ENCODE measurements around the gene SLC2A5.
"Not testable (repeated sequence)": the region's sequence is repeated elsewhere in the genome, so short reads cannot be mapped to it uniquely, and the experiment has no call there.

Gene SLC2A5

DNA sequence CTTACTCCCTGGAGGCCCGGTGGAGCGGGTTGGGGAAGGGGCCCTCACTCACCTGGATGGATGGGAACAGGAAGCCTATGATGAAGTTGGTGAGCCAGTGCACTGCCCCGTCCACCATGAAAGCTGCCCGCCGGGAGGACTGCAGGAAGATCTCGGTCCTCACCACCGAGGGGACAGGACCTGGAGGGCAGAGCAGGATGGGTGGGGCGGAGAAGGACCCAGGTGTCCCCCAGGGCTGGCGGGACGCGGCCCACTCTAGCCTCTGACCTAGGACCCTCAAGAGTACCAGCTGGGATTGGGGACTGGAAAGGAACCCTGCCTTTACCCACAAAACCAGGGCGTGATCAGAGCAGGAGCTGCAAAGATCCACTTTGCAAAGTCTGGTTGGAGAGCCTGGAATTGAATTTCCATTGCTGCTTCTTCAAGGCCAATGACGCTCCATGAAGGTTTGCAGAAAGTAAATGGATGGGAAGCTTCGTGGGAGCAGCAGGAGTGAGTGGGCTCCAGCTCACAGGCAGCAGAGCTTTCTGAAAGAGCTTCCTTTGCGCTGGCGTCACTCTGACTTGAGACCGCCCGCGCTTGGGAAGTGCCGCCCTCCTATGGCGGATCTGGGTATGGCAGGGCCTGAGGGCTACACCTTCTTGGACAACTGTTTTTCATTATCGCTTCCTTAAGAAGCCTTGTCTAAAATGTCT is 64.6 kb downstream of the SLC2A5 start:
- peak; percentile 83 for DNase-seq (ENCODE audit: low spot score)

DNA sequence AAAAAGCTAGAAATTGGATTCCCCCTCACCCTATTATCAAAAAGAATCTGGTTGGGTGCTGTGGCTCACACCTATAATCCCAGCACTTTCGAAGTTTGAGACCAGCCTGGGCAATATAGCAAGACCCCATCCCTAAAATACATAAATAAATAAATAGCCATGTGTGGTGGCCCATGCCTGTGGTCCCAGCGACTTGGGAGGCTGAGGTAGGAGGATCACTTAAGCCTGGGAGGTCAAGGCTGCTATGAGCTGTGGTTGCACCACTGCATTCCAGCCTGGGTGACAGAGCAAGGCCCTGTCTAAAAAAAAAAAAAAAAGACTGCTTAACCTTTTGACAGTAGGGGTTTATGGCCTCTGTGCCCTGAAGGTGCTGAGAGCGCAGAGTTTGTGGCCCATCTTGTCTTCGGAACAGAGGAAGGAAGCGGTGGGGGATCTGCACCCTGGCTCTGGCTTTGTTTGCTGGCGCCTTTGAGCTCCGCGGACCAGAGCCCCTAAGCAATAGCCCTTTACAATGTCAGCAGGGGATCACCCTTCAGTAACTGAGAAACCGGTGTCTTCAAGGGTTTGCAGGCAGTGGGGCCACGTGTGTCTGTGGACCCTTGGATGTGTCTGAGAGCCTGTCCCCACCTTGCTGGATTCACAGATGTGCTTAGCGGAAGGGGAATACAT is 65.3 kb downstream of the SLC2A5 start:
- no peak for DNase-seq (ENCODE audit: low spot score)

DNA sequence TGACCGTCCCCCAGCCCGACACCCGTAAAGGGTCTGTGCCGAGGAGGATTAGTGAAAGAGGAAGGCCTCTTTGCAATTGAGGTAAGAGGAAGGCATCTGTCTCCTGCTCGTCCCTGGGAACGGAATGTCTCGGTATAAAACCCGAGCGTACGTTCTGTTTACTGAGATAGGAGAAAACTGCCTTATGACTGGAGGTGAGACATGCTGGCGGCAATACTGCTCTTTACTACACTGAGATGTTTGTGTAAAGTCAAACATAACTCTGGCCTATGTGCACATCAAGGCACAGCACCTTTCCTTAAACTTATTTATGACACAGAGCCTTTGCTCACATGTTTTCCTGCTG is 67.2 kb downstream of the SLC2A5 start:
- DNase-seq (ENCODE audit: low spot score), result not testable (repeated sequence)

DNA sequence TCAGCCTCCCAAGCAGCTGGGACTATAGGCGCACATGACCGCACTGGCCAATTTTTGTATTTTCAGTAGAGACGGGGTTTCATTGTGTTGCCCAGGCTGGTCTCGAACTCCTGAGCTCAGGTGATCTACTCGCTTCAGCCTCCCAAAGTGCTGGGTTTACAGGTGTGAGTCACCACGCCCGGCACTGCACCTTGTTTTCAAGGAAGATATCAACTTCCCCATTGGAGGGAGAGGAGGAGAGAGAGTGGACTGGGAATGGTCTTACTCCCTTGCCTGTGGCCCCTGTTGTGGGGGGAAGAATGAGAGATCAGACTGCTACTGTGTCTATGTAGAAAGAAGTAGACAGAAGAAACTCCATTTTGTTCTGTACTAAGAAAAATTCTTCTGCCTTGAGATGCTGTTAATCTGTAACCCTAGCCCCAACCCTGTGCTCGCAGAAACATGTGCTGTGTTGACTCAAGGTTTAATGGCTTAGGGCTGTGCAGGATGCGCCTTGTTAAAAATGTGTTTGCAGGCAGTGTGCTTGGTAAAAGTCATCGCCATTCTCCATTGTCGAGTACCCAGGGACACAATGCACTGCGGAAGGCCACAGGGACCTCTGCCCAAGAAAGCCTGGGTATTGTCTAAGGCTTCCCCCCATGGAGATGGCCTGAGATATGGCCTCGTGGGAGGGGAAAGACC is 67.8 kb downstream of the SLC2A5 start:
- not testable (repeated sequence) for DNase-seq (ENCODE audit: low spot score)

DNA sequence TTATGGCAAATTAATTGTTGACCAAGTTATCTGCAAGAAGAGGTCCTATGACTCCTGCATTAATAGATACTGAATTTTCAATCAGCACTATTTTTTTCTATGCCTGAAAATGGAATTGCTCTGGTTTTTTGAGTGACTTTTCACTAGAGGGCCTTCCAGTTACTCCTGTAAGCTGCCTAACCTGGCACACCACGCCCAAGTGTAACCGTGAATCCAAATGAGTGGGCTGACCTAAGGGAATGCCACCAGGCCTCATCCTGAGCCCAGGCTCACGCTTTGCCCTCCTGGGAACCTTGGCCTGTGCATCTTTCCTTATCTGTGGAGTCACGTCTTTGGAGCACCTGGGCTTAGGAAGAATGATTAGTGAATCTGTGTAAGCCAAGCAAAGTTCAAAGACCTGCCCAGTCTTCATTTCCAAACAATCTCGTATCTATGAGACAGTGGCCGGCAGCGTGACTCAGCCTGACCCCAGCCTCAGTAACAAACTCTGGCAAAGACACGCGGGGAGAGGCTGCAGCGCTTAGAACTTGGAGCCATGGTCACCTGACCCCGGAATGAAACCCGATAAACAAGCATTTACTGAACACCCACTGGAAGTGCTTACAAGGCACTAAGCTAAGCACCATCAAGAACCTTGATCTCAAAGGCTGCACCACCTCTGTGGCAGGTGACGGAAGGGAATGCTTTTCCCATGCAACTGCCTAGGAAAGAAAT is 75.3 kb downstream of the SLC2A5 start:
- not testable (repeated sequence) for DNase-seq (ENCODE audit: low spot score)

DNA sequence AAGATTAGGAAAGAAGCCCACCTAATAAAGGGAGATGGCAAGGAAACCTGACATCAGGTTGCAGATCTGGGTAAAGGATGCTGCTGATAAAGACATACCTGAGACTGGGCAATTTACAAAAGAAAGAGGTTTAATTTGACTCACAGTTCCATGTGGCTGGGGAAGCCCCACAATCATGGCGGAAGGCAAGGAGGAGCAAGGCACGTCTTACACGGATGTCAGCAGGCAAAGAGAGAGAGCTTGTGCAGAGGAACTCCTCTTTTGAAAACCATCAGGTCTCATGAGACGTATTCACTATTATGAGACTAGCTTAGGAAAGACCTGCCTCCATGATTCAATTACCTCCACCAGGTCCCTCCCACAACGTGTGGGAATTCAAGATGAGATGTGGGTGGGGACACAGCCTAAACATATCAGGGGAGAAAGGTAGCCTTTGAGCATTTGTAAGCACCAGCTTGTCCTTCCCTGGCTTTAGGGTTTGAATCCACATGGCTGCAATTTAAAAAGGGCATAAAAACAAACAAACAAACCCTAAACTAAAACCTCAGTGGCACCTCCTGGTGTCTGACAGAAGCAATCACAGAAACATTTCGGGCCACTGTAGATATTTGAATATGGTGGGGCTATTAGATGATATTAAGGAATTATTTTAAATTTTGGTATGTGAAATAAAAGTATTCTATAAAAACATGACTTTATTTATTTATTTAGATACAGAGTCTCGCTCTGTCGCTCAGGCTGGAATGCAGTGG is 76.3 kb downstream of the SLC2A5 start:
- no peak for DNase-seq (ENCODE audit: low spot score)

DNA sequence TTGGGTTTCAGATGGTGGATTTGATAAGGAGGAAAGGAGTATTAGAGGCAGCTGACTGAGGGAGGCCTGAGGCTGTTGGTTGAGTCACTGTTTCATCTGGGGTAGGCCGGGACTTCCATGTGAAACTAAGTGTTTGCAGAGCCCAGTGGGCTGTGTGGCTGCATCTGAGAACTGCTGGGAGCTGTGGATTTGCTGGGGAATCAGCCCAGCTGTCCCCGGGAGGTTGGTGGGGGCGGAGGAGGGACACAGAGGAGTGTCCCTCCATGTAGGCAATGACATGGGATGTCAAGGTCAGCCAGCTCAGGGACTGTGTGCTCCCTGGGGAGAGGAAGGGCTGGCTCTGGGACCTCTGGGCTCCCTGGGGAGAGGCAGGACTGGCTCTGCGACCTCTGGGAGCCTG is 79.6 kb downstream of the SLC2A5 start:
- no peak for DNase-seq (ENCODE audit: low spot score)

DNA sequence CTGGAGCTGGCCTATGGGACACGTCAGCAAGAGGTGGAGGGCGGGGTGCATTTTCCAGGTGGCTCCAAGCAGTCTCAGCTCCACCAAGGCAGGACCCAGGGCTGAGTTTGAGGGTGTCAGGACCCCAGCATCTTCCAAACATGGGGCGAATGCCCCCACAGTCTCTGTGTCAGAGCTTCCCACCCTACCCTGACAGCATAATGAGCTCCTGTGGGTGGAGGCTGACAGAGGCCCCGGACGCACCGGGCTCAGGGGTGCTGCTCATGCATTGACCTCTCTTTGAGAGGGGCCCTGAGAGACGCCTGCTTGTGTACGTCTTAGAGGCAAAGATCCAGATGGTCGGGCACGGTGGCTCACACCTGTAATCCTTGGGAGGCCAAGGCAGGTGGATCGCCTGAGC is 80.4 kb downstream of the SLC2A5 start:
- no peak for DNase-seq (ENCODE audit: low spot score)

DNA sequence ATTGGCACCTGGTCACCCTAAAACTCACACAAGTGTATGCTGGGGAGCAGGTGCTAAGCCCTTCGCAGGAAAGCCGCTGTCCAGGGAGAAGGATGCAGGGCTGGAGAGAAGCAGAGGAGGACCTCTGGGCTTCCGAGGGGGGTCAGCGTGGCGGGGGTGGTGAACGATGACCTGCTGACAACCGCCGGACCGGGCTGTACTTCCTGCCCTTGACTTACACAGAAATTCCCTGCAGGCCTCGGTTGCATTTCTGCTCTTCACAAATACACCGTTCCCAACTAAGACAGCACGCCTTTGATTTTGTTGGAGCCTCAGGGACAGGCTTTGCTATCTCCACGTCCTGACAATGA is 80.8 kb downstream of the SLC2A5 start:
- no peak for DNase-seq (ENCODE audit: low spot score)

DNA sequence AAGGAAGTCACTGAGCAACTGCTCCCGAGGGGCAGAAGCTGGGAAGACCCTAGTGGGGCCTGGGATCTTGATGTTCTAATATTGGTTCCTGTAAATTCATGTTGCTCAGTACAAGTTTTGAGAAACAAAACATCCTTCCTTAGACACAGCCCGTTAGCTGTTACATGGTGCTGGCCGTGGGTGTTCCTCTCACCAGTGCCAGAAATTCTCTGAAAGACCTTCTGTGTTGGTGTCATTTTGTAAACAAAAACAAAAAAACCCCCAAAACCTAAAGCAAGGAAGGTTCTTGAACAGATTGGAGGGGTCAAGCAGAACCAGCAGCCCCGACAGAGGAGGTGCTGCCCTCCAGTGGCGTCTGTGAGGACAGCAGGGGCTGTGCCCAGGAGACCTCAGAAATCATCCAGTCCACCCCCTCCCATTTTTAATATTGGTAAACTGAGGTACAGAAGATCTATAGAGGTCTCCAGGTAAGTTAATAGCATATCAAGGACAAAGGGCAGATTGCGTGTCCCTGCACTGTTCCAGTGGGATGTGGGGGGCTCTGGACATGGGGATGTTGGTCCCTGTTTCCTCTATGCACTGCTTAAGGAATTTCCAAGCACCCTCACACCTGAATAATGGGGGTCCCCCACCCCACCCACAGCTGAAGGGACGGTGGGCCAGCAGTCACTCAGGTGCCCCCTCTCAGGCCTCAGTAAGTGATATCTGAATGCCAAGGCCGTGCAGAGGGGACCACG is 81.4 kb downstream of the SLC2A5 start:
- peak; percentile 82 for DNase-seq (ENCODE audit: low spot score)

DNA sequence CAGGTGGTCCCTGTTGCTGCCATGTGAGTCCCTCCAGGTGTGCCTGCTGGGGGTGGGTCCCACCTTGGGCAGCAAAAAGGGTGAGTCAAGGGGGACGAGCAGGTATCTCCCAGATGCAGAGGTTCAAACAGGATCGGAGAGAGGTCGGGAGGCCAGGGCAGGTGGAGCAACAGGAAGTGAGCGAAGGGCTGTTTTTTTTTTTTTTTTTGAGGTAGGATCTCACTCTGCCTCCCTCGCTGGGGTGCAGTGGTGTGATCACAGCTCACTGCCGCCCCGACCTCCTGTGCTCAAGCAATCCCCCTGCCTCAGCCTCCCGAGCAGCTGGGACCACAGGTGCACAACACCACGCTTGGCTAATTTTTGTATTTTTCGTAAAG is 82.6 kb downstream of the SLC2A5 start:
- DNase-seq (ENCODE audit: low spot score), result no peak

DNA sequence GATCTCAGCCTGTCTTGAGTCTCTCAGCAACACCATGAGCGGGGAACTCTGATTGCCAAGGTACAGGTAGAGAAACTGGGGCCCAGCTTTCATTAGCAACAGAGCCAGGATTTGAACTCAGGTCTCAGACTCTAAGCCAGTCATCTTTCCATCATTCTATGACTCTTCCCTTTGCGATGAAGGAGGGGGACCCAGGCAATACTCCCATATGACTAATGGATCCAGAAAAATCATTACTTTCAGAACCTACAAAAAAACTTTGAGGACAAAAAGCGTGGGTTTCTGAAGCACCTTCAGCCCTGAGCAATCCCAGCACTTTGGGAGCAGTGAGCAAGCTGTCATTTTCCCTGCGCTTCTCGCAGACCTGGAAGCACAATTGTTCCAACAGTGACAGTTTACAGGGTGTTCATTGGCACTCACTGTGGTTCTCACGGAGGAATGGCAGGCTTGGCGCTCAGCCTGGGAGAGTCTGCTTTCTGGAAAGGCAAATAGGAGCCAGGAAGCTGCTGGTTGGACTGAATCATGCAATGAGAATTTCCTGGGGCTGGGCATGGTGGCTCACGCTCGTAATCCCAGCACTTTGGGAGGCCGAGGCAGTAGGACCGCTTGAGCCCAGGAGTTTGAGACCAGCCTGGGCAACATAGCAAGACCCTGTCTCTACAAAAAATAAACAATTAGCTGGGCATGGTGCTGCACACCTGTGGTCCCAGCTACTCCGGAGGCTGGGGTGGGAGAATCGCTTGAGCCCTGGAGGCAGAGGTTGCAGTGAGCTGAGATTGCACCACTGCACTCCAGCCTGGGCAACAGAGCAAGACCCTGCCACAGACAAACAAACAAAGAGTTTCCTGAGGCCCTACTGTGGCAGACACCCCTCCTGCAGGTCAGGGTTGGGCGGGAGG is 83.3 kb downstream of the SLC2A5 start:
- DNase-seq (ENCODE audit: low spot score), result peak; percentile 89
